Neural progenitor cell (in vitro differentiated cells): ENCODE measurements around the gene PIGQ.

ENCODE experiments used
- EZH2 ChIP-seq: fragments of 200-600 bp; sonication (generic); IDR thresholded peaks from 2 replicates; pipeline ENCODE4 v1.6.1; 2017; ENCODE audit warnings: antibody characterized with exemption, mild to moderate bottlenecking, moderate library complexity
- EZH2phosphoT487 ChIP-seq: fragments of 200-600 bp; sonication (generic); IDR thresholded peaks from 2 replicates; pipeline ENCODE4 v1.6.1; 2017; ENCODE audit warnings: antibody characterized with exemption
- TF ChIP-seq, protein P1 (sequence below): fragments of 200-600 bp; sonication (generic); IDR thresholded peaks from 2 replicates; pipeline ENCODE4 v1.5.1; 2017; ENCODE audit warnings: antibody characterized with exemption, mild to moderate bottlenecking

DNA sequence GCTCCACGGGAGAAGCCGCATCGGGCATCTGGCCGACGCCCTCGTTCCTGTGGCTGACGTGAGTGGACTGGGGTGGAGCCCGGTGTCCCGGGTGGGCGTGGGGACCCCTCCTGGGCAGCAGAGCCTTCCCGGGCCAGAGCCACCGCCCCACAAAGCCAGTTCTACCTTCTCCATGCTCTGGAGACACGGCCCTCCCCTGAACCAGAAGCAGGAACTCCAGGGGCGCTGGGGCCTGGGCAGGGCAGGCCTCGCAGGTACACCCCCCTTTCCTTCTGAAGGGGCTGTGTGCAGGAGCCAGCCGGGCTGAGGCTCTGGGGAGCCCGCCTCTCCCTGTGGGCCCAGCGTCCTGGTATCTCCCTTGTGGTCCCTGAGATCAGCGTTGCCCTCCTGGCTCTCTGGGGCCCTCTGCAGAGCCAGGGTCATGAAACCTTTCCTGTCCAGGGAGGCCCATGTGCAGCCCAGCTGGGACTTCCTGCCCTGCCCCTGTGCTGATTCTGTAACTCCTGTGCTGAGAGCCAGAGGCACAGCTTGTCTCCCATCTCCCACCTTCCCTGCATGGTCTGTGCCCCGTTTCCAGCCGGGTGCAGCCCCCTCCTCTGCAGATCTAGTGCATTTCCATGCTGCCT lies 6.5 kb downstream of the PIGQ start:
- TF ChIP-seq, protein P1, sequence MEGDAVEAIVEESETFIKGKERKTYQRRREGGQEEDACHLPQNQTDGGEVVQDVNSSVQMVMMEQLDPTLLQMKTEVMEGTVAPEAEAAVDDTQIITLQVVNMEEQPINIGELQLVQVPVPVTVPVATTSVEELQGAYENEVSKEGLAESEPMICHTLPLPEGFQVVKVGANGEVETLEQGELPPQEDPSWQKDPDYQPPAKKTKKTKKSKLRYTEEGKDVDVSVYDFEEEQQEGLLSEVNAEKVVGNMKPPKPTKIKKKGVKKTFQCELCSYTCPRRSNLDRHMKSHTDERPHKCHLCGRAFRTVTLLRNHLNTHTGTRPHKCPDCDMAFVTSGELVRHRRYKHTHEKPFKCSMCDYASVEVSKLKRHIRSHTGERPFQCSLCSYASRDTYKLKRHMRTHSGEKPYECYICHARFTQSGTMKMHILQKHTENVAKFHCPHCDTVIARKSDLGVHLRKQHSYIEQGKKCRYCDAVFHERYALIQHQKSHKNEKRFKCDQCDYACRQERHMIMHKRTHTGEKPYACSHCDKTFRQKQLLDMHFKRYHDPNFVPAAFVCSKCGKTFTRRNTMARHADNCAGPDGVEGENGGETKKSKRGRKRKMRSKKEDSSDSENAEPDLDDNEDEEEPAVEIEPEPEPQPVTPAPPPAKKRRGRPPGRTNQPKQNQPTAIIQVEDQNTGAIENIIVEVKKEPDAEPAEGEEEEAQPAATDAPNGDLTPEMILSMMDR: no peak
- TF ChIP-seq EZH2: no peak
- no peak for TF ChIP-seq EZH2phosphoT487
